Endothelial cell of umbilical vein (primary cell): ENCODE measurements around the gene B4GALT5. TPM values are rescaled to one million over a fixed set of nuclear protein-coding genes. Genes with fewer than 3 reads are reported as not detected.

Experiments used
- BruUV-seq: library from RNA; stranded (reverse); fragments of 400-500 nt; replicated peaks from 2 replicates; lab custom pipeline; 2021; lab: Mats Ljungman, UMichigan
- CTCF ChIA-PET: fragments of 300-600, 350-600 bp; sonication (Branson Sonifier 250); formaldehyde crosslinking; loops from one replicate; lab custom pipeline; 2021; ENCODE audit warnings: antibody characterized with exemption, inconsistent platforms; lab: Charles Lee
- POLR2A ChIA-PET: fragments of 300-600, 350-600 bp; sonication (Branson Sonifier 250); formaldehyde crosslinking; loops from one replicate; lab custom pipeline; 2021; ENCODE audit warnings: antibody characterized with exemption, inconsistent platforms; lab: Charles Lee
- DNase-seq: peaks from one replicate; pipeline ENCODE4 v3.0.0-alpha.2; 2011; ENCODE audit warnings: low read depth, low spot score
- FAIRE-seq: peaks from 2 replicates; lab custom pipeline; 2011; peaks lifted over from hg19 to GRCh38; lab: Jason Lieb, UNC
- H2AFZ ChIP-seq: 2 replicates; pipeline ENCODE4 v1.6.0; 2012; ENCODE audit warnings: low read depth, low read length, control low read depth, inconsistent platforms
- H3K27ac ChIP-seq: 2 replicates; pipeline ENCODE4 v1.5.1; 2011; ENCODE audit warnings: low read depth, mild to moderate bottlenecking, control low read depth, low read length, moderate library complexity; ENCODE audit not compliant: insufficient read depth
- H3K27me3 ChIP-seq, 2 experiments: 2 replicates each; pipeline versions ENCODE4 v1.6.0 to v1.6.1; 2011; ENCODE audit warnings: low read length in 2 of 2, mixed read lengths in 1 of 2; ENCODE audit not compliant: control insufficient read depth in 2 of 2, insufficient read depth in 2 of 2
- H3K36me3 ChIP-seq, 2 experiments: 2 replicates in 1 of 2; 3 replicates in 1 of 2; pipeline ENCODE4 v1.5.1; 2011; ENCODE audit warnings: low read length in 2 of 2, mild to moderate bottlenecking in 1 of 2, moderate library complexity in 1 of 2; ENCODE audit not compliant: control insufficient read depth in 2 of 2, insufficient read depth in 2 of 2; ENCODE audit errors: extremely low read depth in 1 of 2
- H3K4me1 ChIP-seq: 3 replicates; pipeline ENCODE4 v1.5.1; 2011; ENCODE audit warnings: mild to moderate bottlenecking, low read length; ENCODE audit not compliant: control insufficient read depth, insufficient read depth; ENCODE audit errors: extremely low read depth
- H3K4me2 ChIP-seq: 2 replicates; pipeline ENCODE4 v1.6.1; 2011; ENCODE audit warnings: low read length, control low read depth, mixed read lengths; ENCODE audit not compliant: insufficient read depth
- H3K4me3 ChIP-seq, 3 experiments: fragments of 200-600 bp in 1 of 3; sonication (generic), shearing (Covaris generic) in 1 of 3; replicated peaks in 1 of 3; 2 replicates each; pipeline ENCODE4 v1.5.1; 2011 to 2016; ENCODE audit warnings: control low read depth in 3 of 3, low read length in 3 of 3, mild to moderate bottlenecking in 2 of 3, inconsistent platforms in 1 of 3, low read depth in 1 of 3, moderate library complexity in 1 of 3; ENCODE audit not compliant: insufficient read depth in 1 of 3
- H3K79me2 ChIP-seq: 2 replicates; pipeline ENCODE4 v1.6.0; 2012; ENCODE audit warnings: low read length, inconsistent platforms; ENCODE audit not compliant: control insufficient read depth, insufficient read depth
- H3K9ac ChIP-seq: replicated peaks from 2 replicates; pipeline ENCODE3; 2011; ENCODE audit warnings: low read length, control low read depth; ENCODE audit not compliant: insufficient read depth; ENCODE audit errors: extremely low read depth
- H3K9me1 ChIP-seq: replicated peaks from 3 replicates; pipeline ENCODE4 v1.6.0; 2011; ENCODE audit warnings: mild to moderate bottlenecking, low read length; ENCODE audit not compliant: control insufficient read depth, insufficient read depth; ENCODE audit errors: extremely low read depth
- H3K9me3 ChIP-seq: replicated peaks from 2 replicates; pipeline ENCODE4 v1.5.1; 2012; ENCODE audit warnings: low read length, inconsistent platforms; ENCODE audit not compliant: control insufficient read depth, insufficient read depth
- H4K20me1 ChIP-seq: replicated peaks from 2 replicates; pipeline ENCODE3; 2011; ENCODE audit warnings: mild to moderate bottlenecking, low read length; ENCODE audit not compliant: control insufficient read depth, insufficient read depth; ENCODE audit errors: extremely low read depth
- EZH2 ChIP-seq: IDR thresholded peaks from 2 replicates; pipeline ENCODE4 v1.6.1; 2012; ENCODE audit warnings: borderline replicate concordance, low read depth, mild to moderate bottlenecking, moderate library complexity, low read length, inconsistent platforms; ENCODE audit not compliant: severe bottlenecking
- FOS ChIP-seq: IDR thresholded peaks from 2 replicates; pipeline ENCODE4 v1.6.1; 2011; ENCODE audit warnings: mild to moderate bottlenecking, low read length, moderate library complexity, borderline replicate concordance; ENCODE audit not compliant: insufficient read depth
- GATA2 ChIP-seq: IDR thresholded peaks from 2 replicates; pipeline ENCODE4 v1.7.0; 2011; ENCODE audit warnings: low read depth, mild to moderate bottlenecking, moderate library complexity, mixed read lengths, low read length; ENCODE audit not compliant: insufficient read length, insufficient read depth
- JUN ChIP-seq: IDR thresholded peaks from 2 replicates; pipeline ENCODE4 v1.6.1; 2011; ENCODE audit warnings: borderline replicate concordance, low read depth; ENCODE audit not compliant: insufficient read length, insufficient read depth
- MYC ChIP-seq: IDR thresholded peaks from one replicate; pipeline ENCODE4 v1.6.1; 2011; ENCODE audit warnings: mild to moderate bottlenecking, low read depth, low read length
- POLR2A ChIP-seq: IDR thresholded peaks from 2 replicates; pipeline ENCODE4 v1.6.1; 2012; ENCODE audit warnings: low read depth, mild to moderate bottlenecking, control low read depth, low read length
- POLR2AphosphoS5 ChIP-seq: IDR thresholded peaks from 2 replicates; pipeline ENCODE4 v1.6.1; 2012; ENCODE audit warnings: low read depth, mild to moderate bottlenecking, control low read depth, low read length, moderate library complexity; ENCODE audit not compliant: insufficient read depth
- dilution Hi-C: fragments of 300-500 bp; cut with MboI; formaldehyde crosslinking; loops from one replicate; pipeline ENCODE4 v1.15.0; 2019; ENCODE audit warnings: low sequenced_read_pairs; ENCODE audit not compliant: extremely low pct_ligation_motif_present
- intact Hi-C: fragments of 100-400 bp; cut with micrococcal nuclease; formaldehyde crosslinking; loops from one replicate; pipeline ENCODE4 v1.10.0; 2022
- polyA plus RNA-seq, 4 experiments: library from polyadenylated mRNA; depleted of rRNA in 3 of 4; stranded (reverse) in 3 of 4; unstranded in 1 of 4; fragments of >200 nt; gene quantifications; 2 replicates each; pipeline versions ENCODE4 v1.2.1 to v1.2.3, GENCODE V29; 2011 to 2012; ENCODE audit warnings: missing spikeins in 1 of 4
- total RNA-seq: library from RNA; stranded (reverse); gene quantifications from 2 replicates; pipeline ENCODE4 v1.2.3, GENCODE V29; 2021
- TF ChIP-seq, protein P1 (sequence below), 2 donors: IDR thresholded peaks; 1 replicate in 1 of 2; 2 replicates in 1 of 2; pipeline ENCODE4 v1.5.1; 2011; ENCODE audit warnings: low read length in 2 of 2, mild to moderate bottlenecking in 2 of 2, moderate library complexity in 2 of 2, control low read depth in 1 of 2, inconsistent platforms in 1 of 2, low read depth in 1 of 2; ENCODE audit not compliant: insufficient read depth in 1 of 2; ENCODE audit errors: extremely low read depth in 1 of 2
- TF ChIP-seq, protein P2 (sequence below): IDR thresholded peaks from 2 replicates; pipeline ENCODE4 v1.6.1; 2011; ENCODE audit not compliant: insufficient read depth, insufficient read length

B4GALT5 gene
- total and polyA plus RNA-seq, 2 donors (not counting 3 experiments of a cell fraction or from before 2014, with no cell fraction given): 54.4 to 70.1 TPM

DNA sequence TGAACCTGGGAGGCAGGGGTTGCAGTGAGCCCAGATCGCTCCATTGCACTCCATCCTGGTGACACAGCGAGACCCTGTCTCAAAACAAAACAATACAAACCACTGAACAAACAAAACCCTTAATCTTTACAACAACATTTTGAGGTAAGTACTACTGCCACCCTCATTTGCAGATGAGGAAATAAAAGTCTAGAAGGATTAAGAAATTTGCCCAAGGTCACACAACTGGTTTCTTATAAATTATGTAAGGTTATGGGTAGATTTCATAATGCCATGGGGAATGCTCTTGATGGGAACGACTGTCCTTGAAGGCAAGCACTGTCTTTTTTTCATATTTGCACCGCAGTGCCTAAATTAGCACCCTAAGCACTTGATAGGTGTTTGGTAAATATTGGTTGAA lies 13.8 kb upstream of the B4GALT5 start:
- no peaks in the 10 kb centered on the region for H3K79me2 ChIP-seq
- ChIA-PET CTCF (no interaction called here), POLR2A (interaction anchor here (0.7 kb wide), 1 partner anchor 12 kb away, joined by 4 read pairs; no protein-coding TSS in a partner anchor)
- DNase-seq (no peak), FAIRE-seq (no peak)
- no peaks in the 10 kb centered on the region for H3K27me3 ChIP-seq
- H3K9me1 ChIP-seq: no peaks in the 10 kb centered on the region
- H3K27ac ChIP-seq: no peak overlapping the region
- no peak overlapping the region for H2AFZ ChIP-seq
- H3K4me2 ChIP-seq: no peak overlapping the region
- no peak overlapping the region for H3K4me3 ChIP-seq
- H3K9ac ChIP-seq: no peak overlapping the region
- BruUV-seq: no TSS peak
- H3K4me1 ChIP-seq: peaks cover 10% of the 10 kb centered on the region
- no peaks in the 10 kb centered on the region for H3K36me3 ChIP-seq
- intact Hi-C loops: no loop called here
- dilution Hi-C loops: no loop called here
- TF ChIP-seq GATA2 (no peak), FOS (no peak), POLR2A (no peak), EZH2 (no peak), MYC (no peak), JUN (no peak), POLR2AphosphoS5 (no peak)
- TF ChIP-seq, protein P1, sequence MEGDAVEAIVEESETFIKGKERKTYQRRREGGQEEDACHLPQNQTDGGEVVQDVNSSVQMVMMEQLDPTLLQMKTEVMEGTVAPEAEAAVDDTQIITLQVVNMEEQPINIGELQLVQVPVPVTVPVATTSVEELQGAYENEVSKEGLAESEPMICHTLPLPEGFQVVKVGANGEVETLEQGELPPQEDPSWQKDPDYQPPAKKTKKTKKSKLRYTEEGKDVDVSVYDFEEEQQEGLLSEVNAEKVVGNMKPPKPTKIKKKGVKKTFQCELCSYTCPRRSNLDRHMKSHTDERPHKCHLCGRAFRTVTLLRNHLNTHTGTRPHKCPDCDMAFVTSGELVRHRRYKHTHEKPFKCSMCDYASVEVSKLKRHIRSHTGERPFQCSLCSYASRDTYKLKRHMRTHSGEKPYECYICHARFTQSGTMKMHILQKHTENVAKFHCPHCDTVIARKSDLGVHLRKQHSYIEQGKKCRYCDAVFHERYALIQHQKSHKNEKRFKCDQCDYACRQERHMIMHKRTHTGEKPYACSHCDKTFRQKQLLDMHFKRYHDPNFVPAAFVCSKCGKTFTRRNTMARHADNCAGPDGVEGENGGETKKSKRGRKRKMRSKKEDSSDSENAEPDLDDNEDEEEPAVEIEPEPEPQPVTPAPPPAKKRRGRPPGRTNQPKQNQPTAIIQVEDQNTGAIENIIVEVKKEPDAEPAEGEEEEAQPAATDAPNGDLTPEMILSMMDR (IDR thresholded peaks at IDR 0.05; ENCODE audit: extremely low read depth in 1 of 2, insufficient read depth in 1 of 2, low read depth in 1 of 2, low read length in 2 of 2): no peak
- TF ChIP-seq, protein P2, sequence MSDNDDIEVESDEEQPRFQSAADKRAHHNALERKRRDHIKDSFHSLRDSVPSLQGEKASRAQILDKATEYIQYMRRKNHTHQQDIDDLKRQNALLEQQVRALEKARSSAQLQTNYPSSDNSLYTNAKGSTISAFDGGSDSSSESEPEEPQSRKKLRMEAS: no peak
- no peaks in the 10 kb centered on the region for H3K9me3 ChIP-seq
- H4K20me1 ChIP-seq: no peaks in the 10 kb centered on the region
